Type B pancreatic cell (in vitro differentiated cells): ENCODE data around the gene C8B. TPM values are rescaled to one million over a fixed set of nuclear protein-coding genes. Genes with fewer than 3 reads are reported as not detected.

ENCODE experiments used
- DNase-seq: peaks from one replicate; pipeline ENCODE4 v3.0.0; 2021; ENCODE audit warnings: mixed read lengths; ENCODE audit not compliant: unreplicated experiment; ENCODE audit errors: extremely low spot score
- H3K27ac Mint-ChIP-seq: 2 replicates; pipeline ENCODE4 v1.8.0; 2021; ENCODE audit warnings: mild to moderate bottlenecking, mixed read lengths
- H3K27me3 Mint-ChIP-seq: 2 replicates; pipeline ENCODE4 v1.8.0; 2021; ENCODE audit warnings: mixed read lengths
- H3K36me3 Mint-ChIP-seq: 2 replicates; pipeline ENCODE4 v1.8.0; 2021; ENCODE audit warnings: mixed read lengths
- H3K4me1 Mint-ChIP-seq: one replicate; pipeline ENCODE4 v1.8.0; 2021; ENCODE audit warnings: mixed read lengths; ENCODE audit not compliant: unreplicated experiment
- H3K4me3 Mint-ChIP-seq: 2 replicates; pipeline ENCODE4 v1.8.0; 2021; ENCODE audit warnings: mild to moderate bottlenecking, mixed read lengths
- H3K9me3 Mint-ChIP-seq: 2 replicates; pipeline ENCODE4 v1.8.0; 2021; ENCODE audit warnings: mixed read lengths
- total RNA-seq: library from RNA; stranded (reverse); gene quantifications from 2 replicates; pipeline ENCODE4 v1.2.1, GENCODE V29; 2021; ENCODE audit warnings: low replicate concordance
- TF ChIP-seq, protein P1 (sequence below): fragments of 200-600 bp; sonication (generic); conservative IDR thresholded peaks from 2 replicates; pipeline ENCODE4 v1.5.0; 2021; ENCODE audit warnings: antibody characterized with exemption, mild to moderate bottlenecking

Gene C8B
- total RNA-seq, 1 donor from 2014 or later, result 0.68 TPM

DNA sequence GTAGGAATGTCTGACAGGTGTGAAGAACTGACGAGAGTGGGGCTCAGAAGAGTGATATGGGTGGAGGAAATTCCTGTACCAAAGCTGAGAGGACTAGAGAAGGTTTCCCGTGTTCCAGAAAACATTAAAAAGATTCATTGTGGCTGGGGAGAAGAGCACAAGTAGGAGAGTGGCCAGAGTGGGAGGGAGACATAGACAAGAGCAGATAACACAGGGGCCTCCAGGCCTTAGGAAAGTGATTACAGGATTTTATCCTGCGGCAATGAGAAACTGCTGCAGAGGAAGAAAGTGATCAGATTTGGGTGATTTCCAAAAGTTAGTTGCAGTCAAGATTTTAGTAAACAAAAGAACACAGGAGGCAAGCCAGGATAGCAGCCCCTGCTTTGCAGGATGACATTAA is 7.9 kb downstream of the C8B start:
- Mint-ChIP-seq H3K27me3 (peaks cover 14% of the 10 kb centered on the region), H3K27ac (peak overlapping the region; percentile 36), H3K4me3 (no peak overlapping the region), H3K36me3 (no peaks in the 10 kb centered on the region), H3K4me1 (peaks cover 11% of the 10 kb centered on the region), H3K9me3 (peaks cover 5% of the 10 kb centered on the region)
- TF ChIP-seq, protein P1, sequence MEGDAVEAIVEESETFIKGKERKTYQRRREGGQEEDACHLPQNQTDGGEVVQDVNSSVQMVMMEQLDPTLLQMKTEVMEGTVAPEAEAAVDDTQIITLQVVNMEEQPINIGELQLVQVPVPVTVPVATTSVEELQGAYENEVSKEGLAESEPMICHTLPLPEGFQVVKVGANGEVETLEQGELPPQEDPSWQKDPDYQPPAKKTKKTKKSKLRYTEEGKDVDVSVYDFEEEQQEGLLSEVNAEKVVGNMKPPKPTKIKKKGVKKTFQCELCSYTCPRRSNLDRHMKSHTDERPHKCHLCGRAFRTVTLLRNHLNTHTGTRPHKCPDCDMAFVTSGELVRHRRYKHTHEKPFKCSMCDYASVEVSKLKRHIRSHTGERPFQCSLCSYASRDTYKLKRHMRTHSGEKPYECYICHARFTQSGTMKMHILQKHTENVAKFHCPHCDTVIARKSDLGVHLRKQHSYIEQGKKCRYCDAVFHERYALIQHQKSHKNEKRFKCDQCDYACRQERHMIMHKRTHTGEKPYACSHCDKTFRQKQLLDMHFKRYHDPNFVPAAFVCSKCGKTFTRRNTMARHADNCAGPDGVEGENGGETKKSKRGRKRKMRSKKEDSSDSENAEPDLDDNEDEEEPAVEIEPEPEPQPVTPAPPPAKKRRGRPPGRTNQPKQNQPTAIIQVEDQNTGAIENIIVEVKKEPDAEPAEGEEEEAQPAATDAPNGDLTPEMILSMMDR, result no peak
- no peak for DNase-seq

DNA sequence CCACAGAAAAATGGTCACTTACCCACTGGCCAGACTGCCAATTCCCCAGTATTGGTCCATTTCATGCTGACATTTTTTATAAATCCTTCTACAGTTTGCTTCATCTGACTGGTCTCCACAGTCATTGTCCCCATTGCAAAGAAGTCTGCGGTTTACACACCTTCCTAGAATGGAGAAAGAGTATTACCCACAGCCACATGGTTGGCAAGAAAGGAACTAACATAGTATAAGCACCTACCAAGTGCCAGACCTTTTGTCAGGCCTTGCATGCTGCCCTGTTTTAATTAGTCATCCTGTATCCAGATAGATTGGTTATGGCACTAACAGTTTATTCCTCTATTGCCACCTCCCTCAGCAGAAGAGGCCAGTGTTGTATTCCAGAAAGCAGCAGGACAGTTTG is 11.2 kb downstream of the C8B start:
- TF ChIP-seq, protein P1, result no peak
- H3K27me3 Mint-ChIP-seq, result peaks cover 14% of the 10 kb centered on the region
- H3K36me3 Mint-ChIP-seq, result no peaks in the 10 kb centered on the region
- H3K4me3 Mint-ChIP-seq, result no peak overlapping the region
- no peak overlapping the region for H3K27ac Mint-ChIP-seq
- DNase-seq, result no peak
- H3K4me1 Mint-ChIP-seq, result peaks cover 11% of the 10 kb centered on the region
- H3K9me3 Mint-ChIP-seq, result peaks cover 5% of the 10 kb centered on the region

DNA sequence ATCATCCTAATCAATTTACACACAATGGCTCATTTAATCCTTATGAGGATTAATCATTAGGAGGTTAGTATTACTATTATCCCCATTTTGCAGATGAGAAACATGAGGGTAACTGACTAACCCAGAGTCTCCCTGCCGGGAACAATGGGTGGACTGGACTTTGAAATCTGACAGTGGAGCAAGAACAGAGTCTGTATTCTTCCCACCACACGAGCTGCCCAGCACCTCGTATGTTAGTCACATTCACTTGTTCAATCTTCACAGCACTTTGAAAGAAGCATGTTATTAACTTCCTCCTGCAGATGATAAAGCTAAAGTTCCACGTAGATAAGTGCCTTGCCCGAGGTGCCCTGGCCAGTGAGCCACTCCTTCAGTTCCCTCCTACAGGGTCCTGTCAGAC is 12.4 kb downstream of the C8B start:
- DNase-seq, result no peak
- Mint-ChIP-seq H3K4me1 (peaks cover 10% of the 10 kb centered on the region), H3K27ac (no peak overlapping the region), H3K4me3 (no peak overlapping the region), H3K9me3 (no peaks in the 10 kb centered on the region), H3K27me3 (peaks cover 10% of the 10 kb centered on the region), H3K36me3 (no peaks in the 10 kb centered on the region)
- TF ChIP-seq, protein P1, result no peak

DNA sequence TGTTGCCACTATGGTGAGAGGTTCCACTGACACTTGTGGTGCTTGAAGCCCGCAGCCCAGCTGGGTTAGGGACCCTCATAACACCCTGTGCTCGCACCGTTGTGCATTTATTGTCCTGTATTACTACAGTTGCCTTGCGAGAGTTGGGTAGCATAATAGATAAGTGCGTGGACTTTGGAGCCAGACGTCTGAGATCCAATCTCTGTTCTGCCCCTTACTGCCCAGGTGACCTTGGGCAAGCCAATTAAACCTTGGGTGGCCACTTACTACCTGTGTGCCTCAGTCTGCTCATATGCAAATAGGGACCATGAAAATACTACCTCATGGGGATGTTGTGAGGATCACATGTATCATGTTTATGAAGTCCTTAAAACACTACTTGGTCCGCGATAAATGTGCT is 13.3 kb downstream of the C8B start:
- H3K4me1 Mint-ChIP-seq, result peaks cover under 1% of the 10 kb centered on the region
- TF ChIP-seq, protein P1, result no peak
- peaks cover 5% of the 10 kb centered on the region for H3K27me3 Mint-ChIP-seq
- no peaks in the 10 kb centered on the region for H3K9me3 Mint-ChIP-seq
- no peak overlapping the region for H3K4me3 Mint-ChIP-seq
- DNase-seq, result no peak
- H3K27ac Mint-ChIP-seq, result no peak overlapping the region
- no peaks in the 10 kb centered on the region for H3K36me3 Mint-ChIP-seq

DNA sequence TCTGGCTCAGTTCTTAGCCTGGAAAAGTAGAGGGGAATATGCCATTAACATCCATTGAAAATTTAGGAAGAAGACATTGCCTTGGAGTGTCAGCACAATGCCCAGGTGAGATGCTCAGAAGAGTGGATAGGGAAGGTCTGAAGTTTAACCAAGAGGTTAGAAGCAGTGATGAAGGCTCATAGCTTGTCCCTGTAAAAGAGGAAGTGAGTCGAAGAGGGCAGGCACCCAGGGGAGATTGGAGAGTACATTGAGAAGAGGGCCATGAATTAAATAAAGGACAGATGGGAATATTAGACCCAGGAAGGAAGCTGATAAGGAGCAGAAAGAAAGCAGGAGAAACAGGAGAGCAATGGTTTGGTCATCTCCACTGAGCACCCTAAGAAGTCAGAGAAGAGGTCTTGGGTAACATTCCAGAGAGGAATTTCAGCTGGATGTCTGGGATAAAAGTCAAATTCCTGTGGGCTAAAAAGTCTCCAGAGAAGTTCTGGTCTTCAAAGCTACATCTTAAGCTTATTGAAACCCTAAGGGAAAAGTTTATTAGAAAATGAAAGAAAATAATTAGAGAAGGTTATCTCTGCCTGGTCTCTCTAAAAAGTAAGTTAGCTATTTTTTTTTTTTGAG is 17.3 kb downstream of the C8B start:
- Mint-ChIP-seq H3K4me1 (no peaks in the 10 kb centered on the region), H3K4me3 (no peak overlapping the region), H3K9me3 (no peaks in the 10 kb centered on the region), H3K27me3 (no peaks in the 10 kb centered on the region), H3K27ac (no peak overlapping the region), H3K36me3 (no peaks in the 10 kb centered on the region)
- DNase-seq, result no peak
- TF ChIP-seq, protein P1, result no peak

DNA sequence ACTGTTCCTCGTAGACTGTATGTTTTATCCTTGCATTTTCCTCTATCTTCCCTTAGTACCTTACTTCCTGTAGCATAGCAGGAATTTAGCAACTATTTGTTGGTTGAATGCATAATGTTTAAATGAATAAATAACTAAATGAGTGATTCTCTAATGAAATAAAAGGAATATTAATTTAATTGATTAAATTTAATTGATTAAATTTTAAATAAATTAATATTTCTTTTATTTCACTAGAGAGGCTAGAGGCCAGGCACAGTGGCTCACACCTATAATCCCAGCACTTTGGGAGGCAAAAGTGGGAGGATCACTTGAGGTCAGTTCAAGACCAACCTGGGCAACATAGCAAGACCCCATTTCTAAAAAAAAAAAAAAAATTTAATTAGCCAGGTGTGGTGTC is 25.8 kb downstream of the C8B start:
- DNase-seq, result no peak
- Mint-ChIP-seq H3K9me3 (no peaks in the 10 kb centered on the region), H3K27ac (no peak overlapping the region), H3K4me3 (no peak overlapping the region), H3K4me1 (no peaks in the 10 kb centered on the region), H3K27me3 (peaks cover 5% of the 10 kb centered on the region), H3K36me3 (no peaks in the 10 kb centered on the region)
- TF ChIP-seq, protein P1, result no peak
